Vagina (tissue), 2 donors: Measurements from ENCODE around the gene GLP2R. TPM values are rescaled to one million over a fixed set of nuclear protein-coding genes. Genes with fewer than 3 reads are reported as not detected.

ENCODE experiments used
- DNase-seq, 2 donors: peaks; one replicate each; pipeline ENCODE4 v3.0.0-alpha.2; 2017; ENCODE audit errors: extremely low spot score in 2 of 2
- H3K27ac ChIP-seq: fragments of 200-600 bp; sonication (generic); one replicate; pipeline ENCODE4 v1.5.1; 2019
- H3K27me3 ChIP-seq: fragments of 200-600 bp; sonication (generic); one replicate; pipeline ENCODE4 v1.5.1; 2019
- H3K36me3 ChIP-seq, 2 donors: fragments of 200-600 bp; sonication (generic); one replicate each; pipeline ENCODE4 v1.5.1; 2017 to 2019
- H3K4me1 ChIP-seq: fragments of 200-600 bp; sonication (generic); one replicate; pipeline ENCODE4 v1.5.1; 2019
- H3K4me3 ChIP-seq, 2 donors: fragments of 200-600 bp; sonication (generic); 1 replicate in 1 of 2; 2 replicates in 1 of 2; pipeline ENCODE4 v1.5.1; 2016 to 2019
- H3K9me3 ChIP-seq: fragments of 200-600 bp; sonication (generic); one replicate; pipeline ENCODE4 v1.5.1; 2019
- CTCF ChIP-seq, 3 experiments: fragments of 450-650 bp in 2 of 3; fragments of 200-600 bp in 1 of 3; sonication (generic) in 1 of 3; IDR thresholded peaks; one replicate each; pipeline ENCODE4 v1.5.1; 2017 to 2019; ENCODE audit warnings: antibody characterized with exemption in 3 of 3, mild to moderate bottlenecking in 2 of 3, moderate library complexity in 2 of 3
- POLR2A ChIP-seq, 2 donors: fragments of 450-650 bp; IDR thresholded peaks; one replicate each; pipeline ENCODE4 v1.6.1; 2017; ENCODE audit warnings: antibody characterized with exemption in 2 of 2, mild to moderate bottlenecking in 2 of 2, moderate library complexity in 2 of 2
- POLR2AphosphoS5 ChIP-seq, 2 donors: sonication (generic); formaldehyde crosslinking; IDR thresholded peaks; one replicate each; pipeline ENCODE4 v1.9.0; 2017; ENCODE audit warnings: antibody characterized with exemption in 2 of 2, mild to moderate bottlenecking in 2 of 2, low read depth in 1 of 2; ENCODE audit not compliant: insufficient read depth in 1 of 2
- intact Hi-C: fragments of 100-400 bp; cut with DNase I; formaldehyde crosslinking; loops from one replicate; pipeline ENCODE4 v1.15.1; 2023
- total RNA-seq: library from RNA; depleted of rRNA; stranded (reverse); fragments of >200 nt; gene quantifications from one replicate; pipeline ENCODE4 v1.2.3, GENCODE V29; 2016

The GLP2R gene
- total RNA-seq, 1 donor from 2014 or later: 2.9 TPM

DNA sequence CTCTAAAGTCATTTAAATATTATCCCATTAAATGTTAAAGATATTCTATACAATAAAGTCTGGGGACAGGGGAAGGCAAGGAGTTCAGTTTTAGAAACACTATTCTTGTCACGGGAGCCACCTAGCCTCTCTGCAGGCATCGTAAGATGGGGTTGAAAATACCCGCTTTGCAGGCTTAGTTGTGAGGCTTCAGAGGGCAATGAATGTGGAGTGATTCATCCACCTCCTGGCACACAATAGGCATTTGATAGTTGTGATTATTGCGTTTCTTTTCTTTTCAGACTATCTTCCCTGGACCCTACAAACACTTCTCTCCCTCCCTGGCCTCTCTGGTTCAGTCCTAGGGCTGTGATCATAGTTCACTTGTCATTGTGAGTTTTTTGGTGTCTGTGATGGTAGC lies 19.6 kb downstream of the GLP2R start:
- intact Hi-C loops: no loop called here
- peaks cover 26% of the 10 kb centered on the region for H3K4me1 ChIP-seq
- H3K27me3 ChIP-seq: no peaks in the 10 kb centered on the region
- no peak overlapping the region for H3K4me3 ChIP-seq
- H3K9me3 ChIP-seq: no peaks in the 10 kb centered on the region
- TF ChIP-seq CTCF (IDR thresholded peaks at IDR 0.05) (no peak), POLR2AphosphoS5 (IDR thresholded peaks at IDR 0.05; ENCODE audit: insufficient read depth in 1 of 2, low read depth in 1 of 2) (no peak), POLR2A (IDR thresholded peaks at IDR 0.05) (no peak)
- no peak overlapping the region for H3K27ac ChIP-seq
- no peaks in the 10 kb centered on the region for H3K36me3 ChIP-seq
- DNase-seq: peak in 1 of 2 donors; percentile 20

- DNase-seq: peak; percentile 7 to 32
- intact Hi-C loops: no loop called here
- Histone ChIP-seq H3K27me3 (no peaks in the 10 kb centered on the region), H3K9me3 (no peaks in the 10 kb centered on the region), H3K4me1 (no peaks in the 10 kb centered on the region), H3K27ac (no peak overlapping the region), H3K4me3 (no peak overlapping the region), H3K36me3 (no peaks in the 10 kb centered on the region)
- TF ChIP-seq POLR2AphosphoS5 (IDR thresholded peaks at IDR 0.05; ENCODE audit: insufficient read depth in 1 of 2, low read depth in 1 of 2): no peak
- no peak for TF ChIP-seq CTCF (IDR thresholded peaks at IDR 0.05)
- no peak for TF ChIP-seq POLR2A (IDR thresholded peaks at IDR 0.05)
Measured at GRCh38 chr17:9850151-9850550, 24.4 kb downstream of the GLP2R start.

GRCh38 chr17:9854255-9854654 lies 28.5 kb downstream of the GLP2R start:
- Histone ChIP-seq H3K27ac (no peak overlapping the region), H3K27me3 (no peaks in the 10 kb centered on the region), H3K4me3 (no peak overlapping the region), H3K9me3 (peaks cover 3% of the 10 kb centered on the region), H3K4me1 (no peaks in the 10 kb centered on the region), H3K36me3 (no peaks in the 10 kb centered on the region)
- TF ChIP-seq CTCF (IDR thresholded peaks at IDR 0.05) (no peak), POLR2AphosphoS5 (IDR thresholded peaks at IDR 0.05; ENCODE audit: insufficient read depth in 1 of 2, low read depth in 1 of 2) (no peak), POLR2A (IDR thresholded peaks at IDR 0.05) (no peak)
- intact Hi-C loops: no loop called here
- peak; percentile 62 to 81 for DNase-seq

GRCh38 chr17:9855036-9855435 lies 29.3 kb downstream of the GLP2R start:
- intact Hi-C loops: no loop called here
- peak in 1 of 2 donors; percentile 32 for DNase-seq
- Histone ChIP-seq H3K9me3 (peaks cover 3% of the 10 kb centered on the region), H3K4me1 (no peaks in the 10 kb centered on the region), H3K36me3 (no peaks in the 10 kb centered on the region), H3K27ac (no peak overlapping the region), H3K27me3 (no peaks in the 10 kb centered on the region), H3K4me3 (no peak overlapping the region)
- TF ChIP-seq POLR2AphosphoS5 (IDR thresholded peaks at IDR 0.05; ENCODE audit: insufficient read depth in 1 of 2, low read depth in 1 of 2) (no peak), CTCF (IDR thresholded peaks at IDR 0.05) (no peak), POLR2A (IDR thresholded peaks at IDR 0.05) (no peak)

GRCh38 chr17:9859781-9860180 lies 34.1 kb downstream of the GLP2R start:
- no peaks in the 10 kb centered on the region for H3K36me3 ChIP-seq
- peak; percentile 32 to 61 for DNase-seq
- no peak overlapping the region for H3K27ac ChIP-seq
- intact Hi-C loops: no loop called here
- no peaks in the 10 kb centered on the region for H3K4me1 ChIP-seq
- TF ChIP-seq POLR2A (IDR thresholded peaks at IDR 0.05) (no peak), POLR2AphosphoS5 (IDR thresholded peaks at IDR 0.05; ENCODE audit: insufficient read depth in 1 of 2, low read depth in 1 of 2) (no peak)
- no peak overlapping the region for H3K4me3 ChIP-seq
- H3K9me3 ChIP-seq: peaks cover 3% of the 10 kb centered on the region
- no peaks in the 10 kb centered on the region for H3K27me3 ChIP-seq
